ENCODE data around the gene SOCS4. TPM values are rescaled to one million over a fixed set of nuclear protein-coding genes. Genes with fewer than 3 reads are reported as not detected.

SOCS4 gene
- total RNA-seq, 2 experiments from 2014 or later: 23.0 to 37.3 TPM

- Histone ChIP-seq H3K9me3 (ENCODE audit: low read length) (no peaks in the 10 kb centered on the region), H3K4me1 (ENCODE audit: insufficient read depth, low read length, poor library complexity, severe bottlenecking) (peaks cover 20% of the 10 kb centered on the region), H3K4me2 (ENCODE audit: low read length) (no peak overlapping the region), H4K20me1 (ENCODE audit: insufficient read depth, low read length) (peaks cover 17% of the 10 kb centered on the region), H3K9me2 (ENCODE audit: insufficient read depth, low read length) (no peaks in the 10 kb centered on the region), H3K4me3 (ENCODE audit: low read depth, low read length, poor library complexity, severe bottlenecking) (no peak overlapping the region), H2AFZ (ENCODE audit: low read length) (no peak overlapping the region), H3K79me2 (ENCODE audit: insufficient read depth, low read depth, low read length) (peaks cover 24% of the 10 kb centered on the region), H3K27ac (ENCODE audit: low read depth, low read length, poor library complexity, severe bottlenecking) (no peak overlapping the region), H3K36me3 (ENCODE audit: insufficient read depth, low read length) (peaks cover 32% of the 10 kb centered on the region)
- CTCF ChIA-PET (ENCODE audit: unreplicated experiment): no interaction called here
- POLR2A ChIA-PET: interaction anchor here (1.1 kb wide), 1 partner anchor 19 kb away, joined by 3 read pairs; no protein-coding TSS in a partner anchor
- no TSS peak for BruUV-seq (replicated peaks)
- intact Hi-C loops (cut with micrococcal nuclease; ENCODE audit: unreplicated experiment): no loop called here
- DNase-seq (ENCODE audit: low spot score): no peak
- no peak for TF ChIP-seq EZH2phosphoT487 (IDR thresholded peaks at IDR 0.05; ENCODE audit: borderline replicate concordance, low read depth, low read length)
- no peak for TF ChIP-seq CTCF (conservative IDR thresholded peaks at IDR 0.05; ENCODE audit: low read length)
Measured at GRCh38 chr14:55048900-55049436, 21.9 kb downstream of the SOCS4 start.

GRCh38 chr14:55051165-55051422 is 24.1 kb downstream of the SOCS4 start:
- BruUV-seq (replicated peaks): TSS peak; percentile 91
- TF ChIP-seq CTCF (conservative IDR thresholded peaks at IDR 0.05; ENCODE audit: low read length): no peak
- TF ChIP-seq EZH2phosphoT487 (IDR thresholded peaks at IDR 0.05; ENCODE audit: borderline replicate concordance, low read depth, low read length): no peak

More at GRCh38 chr14:55051165-55051422, 24.1 kb downstream of the SOCS4 start:
- H2AFZ ChIP-seq (ENCODE audit: low read length): peak overlapping the region; percentile 96
- CTCF ChIA-PET (ENCODE audit: unreplicated experiment): interaction anchor here (1.0 to 1.5 kb wide), 2 partner anchors 25 to 52 kb away, joined by 3 to 6 read pairs; no protein-coding TSS in a partner anchor
- peaks cover 45% of the 10 kb centered on the region for H3K79me2 ChIP-seq (ENCODE audit: insufficient read depth, low read depth, low read length)
- DNase-seq (ENCODE audit: low spot score): no peak
- no peaks in the 10 kb centered on the region for H3K9me2 ChIP-seq (ENCODE audit: insufficient read depth, low read length)
- intact Hi-C loops (cut with micrococcal nuclease; ENCODE audit: unreplicated experiment): loop anchor here (1.0 to 10.0 kb wide), 2 partner anchors 24 to 224 kb away; partner anchors contain the start of genes FBXO34, SOCS4 and WDHD1
- peaks cover 20% of the 10 kb centered on the region for H3K4me1 ChIP-seq (ENCODE audit: insufficient read depth, low read length, poor library complexity, severe bottlenecking)
- peaks cover 36% of the 10 kb centered on the region for H3K36me3 ChIP-seq (ENCODE audit: insufficient read depth, low read length)
- no peaks in the 10 kb centered on the region for H3K9me3 ChIP-seq (ENCODE audit: low read length)
- peak overlapping the region; percentile 71 for H3K4me2 ChIP-seq (ENCODE audit: low read length)
- POLR2A ChIA-PET: interaction anchor here (0.7 to 2.5 kb wide), 11 partner anchors 8 to 140 kb away, joined by 3 to 15 read pairs (median 4); partner anchors contain the start of genes DLGAP5, SOCS4 and WDHD1
- H3K4me3 ChIP-seq (ENCODE audit: low read depth, low read length, poor library complexity, severe bottlenecking): peak overlapping the region; percentile 95
- H3K27ac ChIP-seq (ENCODE audit: low read depth, low read length, poor library complexity, severe bottlenecking): peak overlapping the region; percentile 81
- H4K20me1 ChIP-seq (ENCODE audit: insufficient read depth, low read length): peaks cover 25% of the 10 kb centered on the region
